Activated T-cell treated with anti-CD3 and anti-CD28 coated beads, Interleukin-2, amount 50 U/mL, for 4 hours (primary cell): ENCODE results near the gene TBX21. TPM values are rescaled to one million over a fixed set of nuclear protein-coding genes. Genes with fewer than 3 reads are reported as not detected.

Source experiments
- ATAC-seq, 2 donors: fragments of 200-7000 bp; cut with Tn5 transposase; one replicate each; pipeline ENCODE4 v1.10.0; 2021
- DNase-seq: peaks from one replicate; pipeline ENCODE4 v3.0.0-alpha.2; 2020
- H3K27me3 Mint-ChIP-seq: one replicate; pipeline ENCODE4 v1.8.0; 2021; ENCODE audit warnings: low read depth, mixed read lengths
- H3K36me3 Mint-ChIP-seq: one replicate; pipeline ENCODE4 v1.8.0; 2022; ENCODE audit warnings: mixed read lengths; ENCODE audit not compliant: insufficient read depth
- H3K4me1 Mint-ChIP-seq: one replicate; pipeline ENCODE4 v1.8.0; 2021; ENCODE audit warnings: low read depth, mixed read lengths
- H3K4me3 Mint-ChIP-seq: one replicate; pipeline ENCODE4 v1.8.0; 2021; ENCODE audit warnings: mild to moderate bottlenecking, moderate library complexity, mixed read lengths
- H3K9me3 Mint-ChIP-seq: one replicate; pipeline ENCODE4 v1.8.0; 2021; ENCODE audit warnings: mixed read lengths
- total RNA-seq, 3 donors: library from RNA; stranded (reverse); gene quantifications; one replicate each; pipeline ENCODE4 v1.2.1, GENCODE V29; 2021

The TBX21 gene
- total RNA-seq, 3 donors from 2014 or later = 77.8 to 111 (median 101) TPM

DNA sequence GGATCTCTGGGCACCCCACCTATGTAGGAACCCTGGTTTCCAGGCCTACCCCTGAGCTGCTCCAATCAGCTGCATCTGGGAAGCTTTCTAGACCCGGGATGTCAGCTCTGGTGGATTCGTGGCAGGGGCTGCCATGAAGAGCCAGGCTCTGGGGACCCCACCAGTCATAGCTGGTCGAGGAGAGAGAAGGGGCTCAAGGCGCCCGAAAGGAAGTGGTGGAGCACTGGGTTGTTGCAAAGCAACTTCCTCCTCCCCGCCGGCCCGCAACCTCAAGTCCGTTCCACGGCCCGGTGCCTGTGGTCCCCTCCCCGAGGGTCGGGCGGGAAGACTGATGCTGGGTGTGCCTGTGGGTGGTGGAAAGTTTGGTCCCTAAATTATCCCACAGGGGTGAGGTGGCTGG, 28.9 kb upstream of the TBX21 start:
- no peaks in the 10 kb centered on the region for H3K9me3 Mint-ChIP-seq
- peak overlapping the region; percentile 68 for H3K4me3 Mint-ChIP-seq
- H3K4me1 Mint-ChIP-seq = peaks cover 71% of the 10 kb centered on the region
- no peaks in the 10 kb centered on the region for H3K27me3 Mint-ChIP-seq
- no peak for DNase-seq
- peaks cover 15% of the 10 kb centered on the region for H3K36me3 Mint-ChIP-seq
- no peak for ATAC-seq

DNA sequence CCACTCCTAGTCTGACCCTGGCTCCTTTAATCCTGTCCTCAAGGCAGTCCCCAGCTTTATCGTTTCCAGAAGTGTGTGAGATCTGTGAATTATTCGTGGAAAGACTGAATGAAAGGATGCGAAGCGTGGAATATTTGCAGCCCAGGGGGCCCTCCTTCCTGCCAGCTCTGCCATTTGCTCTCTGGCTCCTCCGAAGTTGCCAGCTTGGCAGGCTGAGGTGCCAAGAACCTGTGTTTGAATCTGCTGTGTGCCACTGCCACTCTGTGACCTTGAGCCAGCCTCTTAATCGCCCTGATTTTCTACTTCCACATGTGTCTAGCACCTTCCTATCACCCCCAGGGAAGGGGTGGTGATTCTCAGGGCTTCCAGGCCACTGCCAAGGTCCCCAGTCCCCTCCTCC, 28.3 kb upstream of the TBX21 start:
- Mint-ChIP-seq H3K9me3 (no peaks in the 10 kb centered on the region), H3K27me3 (no peaks in the 10 kb centered on the region), H3K36me3 (peaks cover 17% of the 10 kb centered on the region), H3K4me3 (peak overlapping the region; percentile 68), H3K4me1 (peaks cover 72% of the 10 kb centered on the region)
- ATAC-seq (no peak), DNase-seq (no peak)

DNA sequence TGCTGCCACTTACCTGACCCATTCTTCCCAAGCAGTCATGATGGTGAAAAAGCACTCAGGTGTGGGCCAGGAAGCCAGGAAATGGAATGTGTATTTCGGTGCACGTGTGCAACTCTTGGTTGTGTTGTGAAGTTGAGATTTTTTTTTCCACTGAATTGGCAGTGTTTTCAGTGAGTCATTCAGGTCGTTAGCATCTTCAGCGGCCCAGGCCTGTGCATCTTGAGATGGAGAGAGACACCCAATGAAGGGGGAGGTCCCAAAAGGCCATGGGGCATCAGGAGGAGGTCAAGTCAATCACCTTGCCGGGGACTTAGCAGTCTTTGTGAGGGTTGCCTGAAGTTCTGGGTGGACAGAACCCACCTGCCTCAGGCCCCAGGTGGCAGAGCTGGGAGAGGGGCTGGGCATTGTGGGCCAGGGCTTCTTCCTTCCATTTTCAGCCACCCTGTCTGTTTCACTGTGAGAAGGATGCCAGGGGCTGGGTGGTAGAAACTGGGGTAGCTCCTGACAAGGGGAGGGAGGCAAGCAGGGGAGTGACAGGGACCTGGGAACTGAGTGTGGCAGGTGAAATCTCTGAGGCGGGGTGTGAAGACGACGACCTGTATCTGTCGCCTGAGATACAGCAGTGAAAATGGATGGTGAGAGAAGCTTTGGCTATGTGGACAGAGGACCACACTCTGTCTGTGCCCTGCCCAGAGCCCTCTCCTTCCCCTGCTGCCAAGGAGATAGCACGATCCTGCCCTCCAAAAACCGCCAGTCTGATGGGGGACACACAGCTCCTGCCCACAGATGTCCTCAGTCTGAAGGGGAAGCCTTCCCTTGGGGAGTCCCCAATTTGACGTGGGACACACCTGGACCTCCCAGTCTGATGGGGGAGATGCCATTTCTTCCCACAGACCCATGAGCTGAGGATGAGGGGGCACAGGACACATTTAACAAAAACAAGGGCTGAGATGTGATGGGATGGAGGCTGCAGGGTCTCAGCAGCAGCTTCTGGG, 27.2 kb upstream of the TBX21 start:
- Mint-ChIP-seq H3K4me3 (peak overlapping the region; percentile 68), H3K27me3 (no peaks in the 10 kb centered on the region), H3K36me3 (peaks cover 24% of the 10 kb centered on the region), H3K4me1 (peaks cover 71% of the 10 kb centered on the region), H3K9me3 (no peaks in the 10 kb centered on the region)
- DNase-seq = peak; percentile 56
- ATAC-seq = peak; percentile 57 to 66

DNA sequence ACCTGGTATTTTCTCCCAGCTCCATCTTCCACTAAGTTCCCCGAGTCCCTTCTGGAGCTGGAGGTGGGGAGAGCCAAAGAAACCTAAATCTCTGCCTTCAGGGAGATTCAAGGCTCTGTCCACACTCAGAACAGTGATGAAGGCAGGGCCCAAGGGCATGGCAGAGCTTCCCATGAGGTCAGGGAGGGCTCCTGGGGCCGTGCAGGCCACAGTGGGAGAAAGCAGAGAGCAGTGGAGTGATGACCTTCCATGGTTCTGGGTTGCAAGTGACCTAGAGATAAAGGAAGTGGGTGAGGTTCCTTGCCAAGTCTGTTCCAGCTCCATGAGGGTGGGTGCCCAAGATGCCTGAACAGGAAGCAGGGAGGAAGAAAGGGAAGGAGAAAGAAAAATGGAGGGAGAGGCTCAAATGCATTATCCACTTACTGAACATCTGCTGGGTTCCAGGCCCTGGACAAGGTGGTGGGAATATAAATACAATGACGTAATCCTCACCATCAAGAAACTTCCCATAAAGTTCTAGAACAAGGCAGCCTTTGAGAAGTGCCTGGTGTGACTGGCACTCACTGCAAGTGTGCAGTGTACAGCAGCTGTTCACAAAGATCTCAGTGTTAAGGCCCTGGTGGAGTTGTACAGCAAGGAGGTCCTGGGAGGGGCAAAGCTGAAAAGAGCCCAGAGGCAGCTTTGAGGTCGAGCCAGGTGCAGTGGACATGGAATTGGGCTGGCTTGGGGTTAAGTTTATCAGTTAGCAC, 25.8 kb upstream of the TBX21 start:
- Mint-ChIP-seq H3K4me1 (peaks cover 69% of the 10 kb centered on the region), H3K36me3 (peaks cover 23% of the 10 kb centered on the region), H3K4me3 (peak overlapping the region; percentile 16), H3K27me3 (no peaks in the 10 kb centered on the region), H3K9me3 (no peaks in the 10 kb centered on the region)
- ATAC-seq (no peak), DNase-seq (no peak)

DNA sequence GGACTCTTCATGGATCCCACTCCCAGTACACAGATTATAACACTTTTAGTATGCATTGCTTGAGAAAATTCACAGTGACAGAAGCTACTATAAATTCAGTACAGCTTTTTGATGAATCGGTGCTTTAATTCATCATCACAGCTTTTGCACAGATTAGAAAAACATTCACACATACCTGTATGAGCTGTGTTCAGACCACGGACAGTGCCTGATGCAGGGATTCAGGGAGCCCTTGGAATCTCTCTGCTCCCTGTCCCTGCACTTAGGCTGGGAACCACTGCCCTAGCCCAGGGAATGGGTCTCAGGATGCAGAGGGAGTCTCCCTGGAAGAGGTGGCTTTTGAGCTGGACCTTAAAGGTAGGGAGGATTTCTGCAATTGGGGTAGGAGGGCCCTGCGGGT, 25.2 kb upstream of the TBX21 start:
- no peak for ATAC-seq
- peaks cover 23% of the 10 kb centered on the region for H3K36me3 Mint-ChIP-seq

DNA sequence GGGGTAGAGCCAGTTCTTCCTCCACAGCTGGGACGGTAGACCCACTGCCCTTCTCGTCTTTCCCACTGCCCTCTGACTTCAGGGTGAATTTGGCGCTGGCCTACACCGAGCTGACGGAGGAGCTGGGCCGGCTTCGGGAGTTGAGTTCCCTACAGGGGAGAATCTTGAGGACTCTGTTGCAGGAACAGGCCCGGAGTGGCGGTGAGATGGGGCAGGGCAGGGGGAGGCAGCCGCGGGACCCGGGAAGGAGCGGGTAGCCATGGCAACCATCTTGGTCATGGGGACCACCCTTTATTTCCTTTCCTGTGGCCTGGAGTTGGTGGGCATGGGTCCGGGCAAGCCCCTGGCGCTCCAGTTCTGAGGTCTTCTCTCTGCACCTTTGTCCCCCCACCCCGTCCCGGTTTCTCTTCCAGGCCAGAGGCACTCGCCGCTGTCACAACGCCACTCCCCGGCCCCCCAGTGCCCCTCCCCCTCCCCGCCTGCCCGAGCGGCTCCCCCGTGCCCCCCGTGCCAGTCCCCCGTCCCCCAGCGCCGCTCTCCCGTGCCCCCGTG, 24.6 kb upstream of the TBX21 start:
- Mint-ChIP-seq H3K27me3 (no peaks in the 10 kb centered on the region), H3K4me3 (no peak overlapping the region), H3K36me3 (peaks cover 23% of the 10 kb centered on the region), H3K4me1 (peaks cover 70% of the 10 kb centered on the region), H3K9me3 (no peaks in the 10 kb centered on the region)
- ATAC-seq = no peak
- no peak for DNase-seq

More for the DNA sequence above, 25.2 kb upstream of the TBX21 start:
- no peaks in the 10 kb centered on the region for H3K9me3 Mint-ChIP-seq
- H3K4me1 Mint-ChIP-seq = peaks cover 69% of the 10 kb centered on the region
- no peak overlapping the region for H3K4me3 Mint-ChIP-seq
- no peaks in the 10 kb centered on the region for H3K27me3 Mint-ChIP-seq
- DNase-seq = no peak

DNA sequence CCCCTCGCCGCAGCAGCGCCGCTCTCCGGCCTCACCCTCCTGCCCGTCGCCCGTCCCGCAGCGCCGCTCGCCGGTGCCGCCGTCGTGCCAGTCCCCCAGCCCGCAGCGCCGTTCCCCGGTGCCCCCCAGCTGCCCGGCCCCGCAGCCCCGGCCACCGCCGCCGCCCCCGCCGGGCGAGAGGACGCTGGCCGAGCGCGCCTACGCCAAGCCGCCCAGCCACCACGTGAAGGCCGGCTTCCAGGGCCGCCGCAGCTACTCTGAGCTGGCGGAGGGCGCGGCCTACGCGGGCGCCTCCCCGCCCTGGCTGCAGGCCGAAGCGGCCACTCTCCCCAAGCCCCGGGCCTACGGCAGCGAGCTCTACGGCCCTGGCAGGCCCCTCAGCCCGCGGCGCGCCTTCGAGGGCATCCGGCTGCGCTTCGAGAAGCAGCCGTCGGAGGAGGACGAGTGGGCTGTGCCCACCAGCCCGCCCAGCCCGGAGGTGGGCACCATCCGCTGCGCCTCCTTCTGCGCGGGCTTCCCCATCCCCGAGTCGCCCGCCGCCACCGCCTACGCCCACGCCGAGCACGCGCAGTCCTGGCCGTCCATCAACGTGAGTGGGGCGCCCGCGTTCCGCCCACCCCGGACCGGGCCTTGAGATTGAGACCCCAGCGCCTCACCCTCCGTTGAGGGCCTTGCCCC, 24.0 kb upstream of the TBX21 start:
- Mint-ChIP-seq H3K4me1 (peaks cover 70% of the 10 kb centered on the region), H3K36me3 (peaks cover 20% of the 10 kb centered on the region), H3K4me3 (no peak overlapping the region), H3K27me3 (no peaks in the 10 kb centered on the region), H3K9me3 (no peaks in the 10 kb centered on the region)
- DNase-seq (no peak), ATAC-seq (no peak)

DNA sequence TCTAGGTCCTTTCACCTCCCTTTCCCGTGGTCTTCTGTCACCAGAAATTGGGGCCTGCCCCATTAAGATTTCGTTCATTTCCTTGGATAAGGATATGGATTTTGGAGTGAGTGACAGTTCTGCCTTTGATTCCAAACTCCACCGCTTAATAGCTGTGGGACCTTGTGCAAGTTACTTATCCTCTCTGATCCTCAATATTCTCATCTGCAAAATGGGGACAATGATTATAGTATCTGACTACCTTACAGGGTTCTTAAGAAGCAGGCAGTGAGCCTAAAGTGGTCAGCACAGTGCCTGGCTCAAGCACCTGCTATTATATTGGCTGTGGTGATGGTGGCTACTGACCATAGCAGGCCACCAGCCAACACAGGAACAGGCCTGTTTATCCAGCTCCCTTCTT, 23.4 kb upstream of the TBX21 start:
- Mint-ChIP-seq H3K27me3 (no peaks in the 10 kb centered on the region), H3K36me3 (peaks cover 18% of the 10 kb centered on the region), H3K4me1 (peaks cover 70% of the 10 kb centered on the region), H3K4me3 (no peak overlapping the region), H3K9me3 (no peaks in the 10 kb centered on the region)
- ATAC-seq = no peak
- DNase-seq = no peak

DNA sequence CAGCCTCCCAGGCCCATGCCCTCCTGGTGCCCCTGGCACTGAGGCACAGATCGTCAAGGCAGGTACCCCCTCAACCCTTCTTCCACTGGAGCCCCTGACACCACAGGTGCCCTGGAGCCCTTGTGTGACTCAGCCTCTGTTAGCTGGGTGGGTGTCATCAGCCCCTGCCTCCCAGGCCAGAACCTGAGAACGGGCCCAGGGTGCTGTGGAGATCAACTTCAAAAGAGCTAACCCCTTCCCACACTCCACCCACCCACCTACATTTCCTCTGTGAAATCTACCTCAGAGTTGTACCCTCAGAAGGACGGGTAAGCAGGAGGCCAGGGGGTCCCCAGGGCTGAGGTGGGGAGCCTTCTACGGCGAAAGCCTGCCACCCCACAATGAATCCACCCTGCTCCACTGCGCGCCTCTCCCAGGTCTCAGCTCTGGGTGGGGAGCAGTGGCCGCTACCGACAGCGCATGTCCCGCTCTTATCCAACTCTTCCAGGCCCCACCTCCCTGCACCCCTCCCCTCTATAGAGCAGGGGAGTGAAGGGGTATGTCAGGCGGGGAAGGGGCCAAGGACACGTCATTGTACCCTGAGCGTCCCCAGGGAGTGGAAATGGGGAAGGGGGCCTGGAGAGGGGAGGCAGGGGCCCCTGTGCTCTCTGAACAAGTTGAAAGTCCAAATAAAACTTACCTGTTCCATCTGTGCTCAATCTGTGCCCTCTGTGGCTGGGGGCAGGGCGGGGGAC, 21.5 kb upstream of the TBX21 start:
- Mint-ChIP-seq H3K36me3 (peaks cover 13% of the 10 kb centered on the region), H3K4me1 (peaks cover 69% of the 10 kb centered on the region), H3K27me3 (no peaks in the 10 kb centered on the region), H3K9me3 (no peaks in the 10 kb centered on the region), H3K4me3 (no peak overlapping the region)
- no peak for DNase-seq
- ATAC-seq = no peak

DNA sequence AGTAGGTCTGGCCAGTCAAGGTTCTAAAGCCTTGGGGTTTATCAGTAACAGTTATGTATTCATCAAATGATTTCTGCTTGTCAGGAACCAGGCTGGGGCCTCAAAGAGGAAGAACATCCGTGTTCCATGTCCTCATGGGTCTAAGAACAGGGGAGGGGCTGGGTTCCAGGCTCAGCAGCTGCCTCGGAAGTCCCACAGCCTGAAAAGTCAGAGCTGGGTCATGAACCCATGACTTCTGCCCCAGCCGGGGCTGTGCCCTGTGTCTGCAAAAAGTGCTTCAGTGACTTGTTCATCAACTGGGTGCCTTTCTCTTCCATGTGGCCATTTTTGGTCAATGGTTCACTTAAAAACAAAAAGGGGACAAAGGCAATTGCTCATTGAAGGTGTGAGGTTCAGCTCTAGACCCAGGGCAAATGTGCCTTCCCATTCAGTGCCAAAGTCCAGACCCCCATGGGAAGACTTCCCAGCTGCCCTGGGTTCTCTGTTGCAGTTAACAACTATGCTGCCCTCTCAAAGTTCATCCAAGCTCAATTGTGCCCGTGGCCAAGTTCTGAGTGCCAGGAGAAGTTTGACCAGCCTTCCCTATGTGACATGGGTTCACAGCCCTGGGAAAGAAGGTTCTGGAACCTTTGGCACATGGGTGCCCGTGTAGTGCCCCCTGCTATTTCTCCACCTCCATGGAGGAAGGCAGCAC, 20.6 kb upstream of the TBX21 start:
- DNase-seq (no peak), ATAC-seq (no peak)
- Mint-ChIP-seq H3K36me3 (peaks cover 13% of the 10 kb centered on the region), H3K27me3 (no peaks in the 10 kb centered on the region), H3K4me3 (no peak overlapping the region), H3K9me3 (no peaks in the 10 kb centered on the region), H3K4me1 (peaks cover 69% of the 10 kb centered on the region)

DNA sequence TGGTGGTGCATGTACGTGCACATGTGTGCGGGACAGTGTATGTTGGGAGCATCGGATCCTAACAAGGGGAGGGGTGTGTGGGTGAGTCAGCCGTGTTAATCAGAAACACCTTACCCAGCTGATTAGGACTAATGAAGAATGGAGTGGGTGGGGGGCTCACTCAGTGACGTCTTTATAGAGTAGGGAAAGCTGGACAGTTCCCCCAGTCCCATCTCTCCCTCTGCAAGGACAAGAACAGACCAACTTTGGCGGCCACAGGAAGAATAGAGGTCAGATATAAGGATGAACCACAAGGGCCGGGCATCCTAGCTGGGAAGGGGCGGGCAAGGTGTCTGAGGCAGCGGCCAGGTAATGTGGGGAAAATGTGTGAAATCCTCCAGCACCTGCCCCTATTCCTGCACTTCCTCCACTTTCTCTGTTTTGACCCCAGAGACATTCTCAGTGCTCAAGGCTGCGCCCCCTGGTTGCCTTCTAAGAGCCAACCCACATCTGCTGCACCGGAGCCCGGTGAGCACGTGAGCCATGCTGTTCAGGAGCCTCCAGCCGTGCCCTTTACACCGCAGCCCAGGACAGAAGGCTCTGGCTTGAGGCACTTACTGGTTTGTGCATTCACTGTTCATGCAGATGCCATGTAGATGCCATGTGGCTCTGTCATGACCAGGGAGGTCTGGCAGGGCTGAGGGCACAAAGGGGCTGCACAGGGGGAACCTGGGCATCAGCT, 18.9 kb upstream of the TBX21 start:
- H3K36me3 Mint-ChIP-seq = peaks cover 13% of the 10 kb centered on the region
- H3K4me1 Mint-ChIP-seq = peaks cover 82% of the 10 kb centered on the region
- no peaks in the 10 kb centered on the region for H3K9me3 Mint-ChIP-seq
- no peak for DNase-seq
- H3K27me3 Mint-ChIP-seq = no peaks in the 10 kb centered on the region
- ATAC-seq = no peak
- H3K4me3 Mint-ChIP-seq = peak overlapping the region; percentile 44

DNA sequence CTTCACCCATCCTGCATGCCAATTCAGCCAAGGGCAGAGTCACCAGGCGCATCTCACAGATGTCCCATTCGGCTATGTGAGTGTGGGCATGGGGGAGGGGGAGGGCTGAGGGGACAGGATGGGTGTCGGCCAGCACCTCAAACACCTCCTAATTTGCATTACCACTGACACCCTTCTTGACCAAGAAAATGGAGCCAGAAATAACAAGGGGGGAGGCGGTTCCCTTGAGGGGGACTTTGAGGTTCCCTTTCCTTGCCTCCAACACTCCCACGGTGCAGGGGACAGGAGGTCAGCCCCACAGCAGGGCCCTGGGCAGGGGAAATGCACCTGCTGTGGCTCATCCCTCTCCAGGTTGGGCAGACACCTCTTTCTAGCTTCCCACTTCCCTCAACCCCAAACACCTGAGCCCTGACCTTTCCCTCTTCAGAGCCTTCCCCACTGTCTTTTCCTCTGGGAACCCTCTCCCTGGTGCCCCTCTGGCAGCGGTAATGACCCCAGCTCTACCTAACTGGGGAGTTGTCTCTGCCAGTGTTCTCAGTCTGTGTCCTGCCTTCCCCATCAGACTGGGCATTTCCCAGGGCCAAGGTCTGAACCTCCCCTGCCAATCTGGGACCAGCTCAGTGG, 18.2 kb upstream of the TBX21 start:
- no peak overlapping the region for H3K4me3 Mint-ChIP-seq
- H3K36me3 Mint-ChIP-seq = peaks cover 7% of the 10 kb centered on the region
- no peaks in the 10 kb centered on the region for H3K27me3 Mint-ChIP-seq

More for the DNA sequence above, 18.2 kb upstream of the TBX21 start:
- DNase-seq (no peak), ATAC-seq (no peak)
- H3K4me1 Mint-ChIP-seq = peaks cover 87% of the 10 kb centered on the region
- H3K9me3 Mint-ChIP-seq = no peaks in the 10 kb centered on the region
